C4-2B (cell line): ENCODE data around the gene GNG3.

Experiments
- CTCF ChIP-seq: fragments of 450-650 bp; conservative IDR thresholded peaks from 2 replicates; pipeline ENCODE4 v1.5.1; 2017; ENCODE audit warnings: mild to moderate bottlenecking
- ZFX ChIP-seq: fragments of 450-650 bp; IDR thresholded peaks from 2 replicates; pipeline ENCODE4 v1.6.1; 2017

GRCh38 chr11:62737196-62737595 is 29.7 kb downstream of the GNG3 start:
- TF ChIP-seq CTCF (no peak), ZFX (no peak)
